AG04449 (cell line): ENCODE data around the gene CADM1.

Experiments
- CTCF ChIA-PET: fragments of 350-600 bp; formaldehyde crosslinking; extraction: SDS; loops from one replicate; lab custom pipeline; 2021; ENCODE audit warnings: antibody characterized with exemption; lab: Yijun Ruan, JAX
- POLR2A ChIA-PET: fragments of 400-600, 350-600 bp; formaldehyde crosslinking; extraction: SDS; loops from one replicate; lab custom pipeline; 2020; ENCODE audit warnings: antibody characterized with exemption, inconsistent platforms; lab: Yijun Ruan, JAX
- DNase-seq: peaks from one replicate; pipeline ENCODE4 v3.0.0-alpha.2; 2010; ENCODE audit warnings: low read depth, low spot score
- H3K4me3 ChIP-seq: 2 replicates; pipeline ENCODE4 v1.5.1; 2011; ENCODE audit warnings: low read depth, mild to moderate bottlenecking, control low read depth, low read length
- TF ChIP-seq, protein P1 (sequence below): IDR thresholded peaks from one replicate; pipeline ENCODE4 v1.5.1; 2011; ENCODE audit warnings: mild to moderate bottlenecking, moderate library complexity, low read length, control low read depth, inconsistent platforms; ENCODE audit not compliant: insufficient read depth; ENCODE audit errors: missing control alignments

Gene CADM1

DNA sequence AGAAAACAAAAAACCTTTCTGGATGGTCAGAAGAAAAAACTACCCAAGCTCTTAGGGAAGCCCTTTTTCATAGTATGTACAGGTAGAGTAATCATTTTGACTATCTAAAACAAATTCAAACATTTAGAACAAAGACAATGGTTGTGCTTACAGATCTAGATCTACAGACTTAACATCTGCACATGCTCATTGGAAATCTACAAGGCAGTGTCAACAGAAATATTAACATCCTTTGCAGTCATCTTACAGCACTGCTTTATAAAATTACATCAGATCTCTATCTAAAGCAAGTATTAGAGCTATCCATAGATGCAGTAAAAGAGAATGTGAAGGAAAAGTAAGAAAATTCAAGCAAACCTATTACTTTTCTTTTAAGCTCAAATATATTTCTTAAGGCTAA, 110.3 kb downstream of the CADM1 start:
- ChIA-PET CTCF (interaction anchor here (2.2 kb wide), 1 partner anchor 8 kb away, joined by 6 read pairs; no protein-coding TSS in a partner anchor), POLR2A (interaction anchor here (0.6 kb wide), 1 partner anchor 14 kb away, joined by 6 read pairs; no protein-coding TSS in a partner anchor)
- no peak for DNase-seq
- H3K4me3 ChIP-seq = no peak overlapping the region
- TF ChIP-seq, protein P1, sequence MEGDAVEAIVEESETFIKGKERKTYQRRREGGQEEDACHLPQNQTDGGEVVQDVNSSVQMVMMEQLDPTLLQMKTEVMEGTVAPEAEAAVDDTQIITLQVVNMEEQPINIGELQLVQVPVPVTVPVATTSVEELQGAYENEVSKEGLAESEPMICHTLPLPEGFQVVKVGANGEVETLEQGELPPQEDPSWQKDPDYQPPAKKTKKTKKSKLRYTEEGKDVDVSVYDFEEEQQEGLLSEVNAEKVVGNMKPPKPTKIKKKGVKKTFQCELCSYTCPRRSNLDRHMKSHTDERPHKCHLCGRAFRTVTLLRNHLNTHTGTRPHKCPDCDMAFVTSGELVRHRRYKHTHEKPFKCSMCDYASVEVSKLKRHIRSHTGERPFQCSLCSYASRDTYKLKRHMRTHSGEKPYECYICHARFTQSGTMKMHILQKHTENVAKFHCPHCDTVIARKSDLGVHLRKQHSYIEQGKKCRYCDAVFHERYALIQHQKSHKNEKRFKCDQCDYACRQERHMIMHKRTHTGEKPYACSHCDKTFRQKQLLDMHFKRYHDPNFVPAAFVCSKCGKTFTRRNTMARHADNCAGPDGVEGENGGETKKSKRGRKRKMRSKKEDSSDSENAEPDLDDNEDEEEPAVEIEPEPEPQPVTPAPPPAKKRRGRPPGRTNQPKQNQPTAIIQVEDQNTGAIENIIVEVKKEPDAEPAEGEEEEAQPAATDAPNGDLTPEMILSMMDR = no peak

DNA sequence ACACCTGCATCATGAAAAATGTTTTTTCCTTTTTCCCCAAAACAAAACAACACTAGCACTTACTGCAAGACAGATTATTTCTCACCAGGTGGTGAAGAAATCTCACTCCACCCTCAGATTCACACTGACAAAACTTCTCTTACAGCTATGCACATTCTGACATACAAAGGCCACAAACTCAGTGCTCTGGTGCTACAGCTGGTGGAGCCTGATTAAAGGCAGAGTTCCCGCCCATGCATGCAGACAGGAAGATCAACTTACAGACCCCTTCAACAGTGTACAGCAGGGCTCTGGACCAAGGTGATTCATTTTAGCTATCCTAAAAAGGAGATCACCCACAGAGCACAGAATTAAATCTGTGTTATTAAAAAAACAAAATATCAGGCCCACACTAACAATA, 112.6 kb downstream of the CADM1 start:
- CTCF ChIA-PET = no interaction called here
- TF ChIP-seq, protein P1 = no peak
- POLR2A ChIA-PET = no interaction called here
- H3K4me3 ChIP-seq = no peak overlapping the region
- no peak for DNase-seq

DNA sequence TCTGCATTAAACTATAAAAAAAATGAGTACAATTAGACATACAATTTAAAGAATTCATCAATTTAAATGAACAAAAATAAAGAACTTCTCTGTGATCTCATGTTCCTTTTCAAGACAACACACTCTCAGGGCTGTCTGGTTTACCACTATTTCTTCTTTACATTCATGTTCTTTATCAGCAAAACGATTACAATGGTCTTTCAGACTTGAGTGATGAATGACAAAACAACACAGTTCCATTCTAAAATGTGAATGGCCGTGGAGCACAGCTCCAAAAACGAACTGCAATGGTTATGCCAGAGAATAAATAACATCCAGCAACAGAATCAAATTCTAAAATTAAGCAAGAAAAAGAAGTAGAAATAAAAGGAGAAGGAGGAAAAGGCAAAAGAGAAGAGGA, 113.1 kb downstream of the CADM1 start:
- ChIA-PET POLR2A (no interaction called here), CTCF (no interaction called here)
- DNase-seq = no peak
- H3K4me3 ChIP-seq = no peak overlapping the region
- TF ChIP-seq, protein P1 = no peak

DNA sequence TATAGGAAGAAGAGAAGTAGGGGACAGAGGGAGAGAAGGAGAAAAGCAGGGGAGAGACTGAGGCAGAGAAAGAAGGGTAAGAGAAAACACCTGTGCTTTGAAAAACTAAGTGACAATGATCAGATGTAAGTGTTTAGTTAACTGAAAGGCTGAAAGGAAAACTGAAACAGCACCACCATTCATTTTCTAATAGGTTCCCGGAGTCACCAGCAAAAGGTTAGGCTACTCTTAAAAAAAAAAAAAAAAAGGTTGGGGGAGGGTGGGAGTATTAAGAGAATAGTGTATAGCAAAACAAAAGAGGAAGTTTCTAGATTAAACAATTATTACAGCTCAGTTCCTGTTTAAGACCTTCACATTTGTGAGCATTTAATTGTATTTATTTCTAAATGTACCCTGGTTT, 113.8 kb downstream of the CADM1 start:
- POLR2A ChIA-PET = no interaction called here
- DNase-seq = no peak
- TF ChIP-seq, protein P1 = no peak
- H3K4me3 ChIP-seq = no peak overlapping the region
- CTCF ChIA-PET = no interaction called here

DNA sequence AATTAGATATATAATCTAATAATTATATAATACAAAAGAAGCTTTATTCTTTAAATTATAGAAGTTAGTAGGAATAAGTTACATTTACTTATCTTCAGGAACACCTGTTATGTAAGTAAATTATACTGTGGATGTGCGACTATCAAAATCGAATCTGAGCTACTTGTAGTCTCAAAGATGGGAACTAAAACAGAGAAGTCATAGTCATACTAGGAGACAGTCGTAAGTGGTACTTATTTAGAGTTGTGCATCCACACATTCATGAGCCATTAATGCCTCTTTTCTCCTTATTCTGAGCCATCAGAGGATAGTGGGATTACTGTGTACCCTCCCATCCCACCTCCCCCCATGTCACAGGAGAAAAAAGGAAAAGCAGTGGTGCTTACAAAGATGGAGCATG, 114.4 kb downstream of the CADM1 start:
- ChIA-PET POLR2A (no interaction called here), CTCF (no interaction called here)
- DNase-seq = no peak
- TF ChIP-seq, protein P1 = no peak
- H3K4me3 ChIP-seq = no peak overlapping the region

DNA sequence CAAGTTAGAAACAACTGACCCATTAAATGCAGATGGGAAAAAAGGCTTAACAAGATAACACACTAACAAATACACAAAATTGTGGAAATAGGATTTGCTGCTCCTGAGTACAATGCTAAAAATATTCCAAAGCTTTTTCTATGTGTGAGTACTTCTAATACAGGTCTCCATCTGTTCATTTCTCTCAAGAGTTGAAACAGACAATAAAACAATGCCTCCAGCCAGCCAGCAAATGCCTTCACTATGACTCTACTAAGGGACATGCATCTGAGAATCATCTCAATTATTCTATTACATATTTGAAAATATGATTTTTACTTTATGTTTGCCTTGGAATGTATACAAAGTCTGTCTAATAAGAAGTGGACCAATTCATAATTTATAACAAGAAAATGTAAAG, 119.0 kb downstream of the CADM1 start:
- TF ChIP-seq, protein P1 = no peak
- DNase-seq = no peak
- ChIA-PET CTCF (interaction anchor here (1.1 to 1.3 kb wide), 2 partner anchors 10 to 23 kb away, joined by 3 to 6 read pairs; no protein-coding TSS in a partner anchor), POLR2A (no interaction called here)
- H3K4me3 ChIP-seq = no peak overlapping the region
